GM19193 (cell line): Measurements from ENCODE around the gene MAP7D3.

Source experiments
- POLR2A ChIP-seq: IDR thresholded peaks from 4 replicates; pipeline ENCODE4 v1.6.1; 2011; ENCODE audit not compliant: insufficient read depth, insufficient read length; ENCODE audit errors: extremely low read depth

The MAP7D3 gene

DNA sequence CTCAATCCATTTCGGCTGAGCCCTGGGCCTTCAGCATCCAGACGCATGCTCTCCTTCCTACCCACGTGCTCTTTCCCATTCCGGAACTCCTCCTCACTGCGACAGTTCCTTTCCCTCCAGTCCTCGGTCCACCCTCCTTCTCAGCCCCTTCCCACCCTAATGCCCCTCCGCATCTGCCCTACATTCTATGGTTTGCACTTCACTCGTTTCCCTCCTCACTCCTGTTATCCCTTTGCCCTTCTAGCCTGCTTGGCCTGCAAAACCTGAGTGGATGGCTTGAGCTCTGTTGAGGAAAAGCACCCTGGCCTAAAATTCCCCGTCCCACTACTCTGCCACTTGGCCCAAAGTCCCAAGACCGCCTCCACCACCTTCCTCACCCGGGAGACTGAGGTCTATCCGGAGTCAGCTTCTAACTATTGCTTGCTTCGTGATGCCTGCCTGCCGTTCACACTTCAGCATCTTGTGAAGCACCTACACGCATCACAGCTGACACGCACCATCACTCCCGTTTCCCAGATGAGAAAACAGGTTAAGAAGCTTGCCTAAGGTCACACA lies 38.6 kb downstream of the MAP7D3 start:
- TF ChIP-seq POLR2A: no peak

DNA sequence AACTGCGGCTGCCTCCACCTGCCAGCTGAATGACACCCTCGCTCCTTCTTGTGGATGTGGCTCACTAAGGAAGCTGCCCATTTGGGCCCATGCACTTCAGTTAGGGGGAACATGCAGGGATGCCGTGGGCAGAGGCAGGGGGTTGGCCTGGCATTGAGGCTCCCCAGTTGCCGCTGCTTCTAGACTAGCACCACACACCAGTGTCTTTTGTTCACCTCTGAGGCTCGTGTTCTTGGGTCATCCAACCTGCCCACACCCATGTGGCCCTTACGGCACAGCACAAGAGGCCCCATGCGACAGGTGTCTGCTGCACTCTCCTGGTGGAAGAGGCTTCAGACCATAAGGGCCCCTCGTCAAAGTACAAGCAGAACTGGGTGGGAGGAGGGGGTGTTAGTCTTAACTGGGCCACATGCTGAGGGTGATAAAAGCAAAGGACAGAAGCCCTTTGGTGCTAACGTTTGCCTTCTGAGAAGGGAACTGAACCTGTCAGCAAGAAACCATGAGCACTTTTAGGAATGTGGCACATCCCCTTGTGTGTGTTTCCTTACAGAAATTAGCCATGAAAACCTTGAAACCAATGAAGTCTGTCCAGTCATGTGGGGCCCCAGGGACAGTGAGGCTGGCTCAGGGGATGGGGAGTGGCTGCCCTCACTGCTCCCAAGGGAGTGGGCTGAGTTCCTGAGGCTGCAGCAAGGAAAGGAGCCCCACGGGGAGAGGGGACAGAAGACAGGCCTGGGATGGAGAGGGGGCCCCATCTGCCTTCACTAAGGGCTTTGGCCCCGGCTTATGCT lies 39.2 kb downstream of the MAP7D3 start:
- no peak for TF ChIP-seq POLR2A

DNA sequence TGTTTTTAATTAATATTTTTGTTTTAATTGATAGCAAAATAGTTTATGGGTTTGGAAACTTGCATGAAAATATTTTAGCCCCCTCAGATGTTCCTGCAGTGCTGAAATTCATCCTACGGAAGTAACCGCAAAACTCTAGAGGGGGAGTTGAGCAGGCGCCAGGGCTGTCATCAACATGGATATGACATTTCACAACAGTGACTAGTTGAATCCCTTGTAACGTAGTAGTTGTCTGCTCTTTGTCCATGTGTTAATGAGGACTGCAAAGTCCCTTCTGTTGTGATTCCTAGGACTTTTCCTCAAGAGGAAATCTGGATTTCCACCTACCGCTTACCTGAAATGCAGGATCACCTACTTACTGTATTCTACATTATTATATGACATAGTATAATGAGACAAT lies 40.4 kb downstream of the MAP7D3 start:
- no peak for TF ChIP-seq POLR2A

DNA sequence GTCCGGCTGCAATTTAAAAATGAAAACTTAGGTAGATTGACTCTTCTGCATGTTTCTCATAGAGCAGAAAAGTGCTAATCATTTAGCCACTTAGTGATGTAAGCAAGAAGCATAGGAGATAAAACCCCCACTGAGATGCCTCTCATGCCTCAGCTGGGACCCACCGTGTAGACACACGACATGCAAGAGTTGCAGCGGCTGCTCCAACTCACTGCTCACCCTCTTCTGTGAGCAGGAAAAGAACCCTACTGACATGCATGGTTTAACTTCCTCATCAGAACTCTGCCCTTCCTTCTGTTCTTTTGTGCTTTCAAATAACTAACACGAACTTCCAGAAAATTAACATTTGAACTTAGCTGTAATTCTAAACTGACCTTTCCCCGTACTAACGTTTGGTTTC lies 41.0 kb downstream of the MAP7D3 start:
- no peak for TF ChIP-seq POLR2A

DNA sequence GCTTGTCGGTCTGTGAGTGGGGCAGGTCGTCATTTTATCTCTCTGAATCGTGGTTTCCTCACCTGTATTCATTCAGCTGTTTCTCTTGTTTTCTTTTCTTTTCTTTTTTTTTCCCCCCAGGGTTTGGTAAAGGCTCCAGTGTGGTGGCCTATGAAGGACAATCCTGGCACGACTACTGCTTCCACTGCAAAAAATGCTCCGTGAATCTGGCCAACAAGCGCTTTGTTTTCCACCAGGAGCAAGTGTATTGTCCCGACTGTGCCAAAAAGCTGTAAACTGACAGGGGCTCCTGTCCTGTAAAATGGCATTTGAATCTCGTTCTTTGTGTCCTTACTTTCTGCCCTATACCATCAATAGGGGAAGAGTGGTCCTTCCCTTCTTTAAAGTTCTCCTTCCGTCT lies 41.4 kb downstream of the MAP7D3 start:
- TF ChIP-seq POLR2A: no peak

DNA sequence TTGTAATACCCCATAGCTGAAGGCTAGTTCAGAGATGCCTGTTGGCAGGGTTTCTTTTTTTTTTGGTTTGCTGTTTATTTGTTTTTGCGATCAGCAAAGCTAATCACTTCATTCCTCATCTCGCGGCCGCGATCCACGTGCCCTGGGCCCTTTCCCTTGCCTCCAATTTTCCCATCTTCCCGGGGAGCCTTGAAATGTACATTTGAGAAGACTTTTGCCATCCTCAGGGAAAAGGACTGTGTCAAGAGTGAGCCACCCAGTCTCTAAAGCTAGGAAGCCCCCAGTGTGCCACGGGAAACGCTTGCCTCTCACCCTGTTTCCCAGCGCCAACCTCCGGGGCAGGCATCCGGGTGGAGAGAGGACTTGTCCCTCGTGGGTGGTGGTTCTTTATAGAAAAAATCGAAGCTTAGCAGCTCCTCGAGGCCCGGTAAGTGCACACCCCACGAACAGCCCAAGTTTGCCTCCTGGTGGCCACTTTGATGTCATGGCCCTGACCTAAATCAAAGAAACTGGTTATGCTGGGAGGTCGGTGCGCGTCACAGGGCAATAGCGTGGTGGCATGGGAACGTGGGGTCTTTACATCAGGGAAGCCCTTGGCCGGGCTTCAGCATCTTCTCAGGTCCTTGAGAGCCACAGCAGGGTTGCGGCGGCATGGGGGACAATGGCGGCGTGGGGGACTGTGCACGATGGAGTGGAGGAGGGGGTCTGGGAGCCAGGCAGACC lies 42.0 kb downstream of the MAP7D3 start:
- TF ChIP-seq POLR2A: no peak

DNA sequence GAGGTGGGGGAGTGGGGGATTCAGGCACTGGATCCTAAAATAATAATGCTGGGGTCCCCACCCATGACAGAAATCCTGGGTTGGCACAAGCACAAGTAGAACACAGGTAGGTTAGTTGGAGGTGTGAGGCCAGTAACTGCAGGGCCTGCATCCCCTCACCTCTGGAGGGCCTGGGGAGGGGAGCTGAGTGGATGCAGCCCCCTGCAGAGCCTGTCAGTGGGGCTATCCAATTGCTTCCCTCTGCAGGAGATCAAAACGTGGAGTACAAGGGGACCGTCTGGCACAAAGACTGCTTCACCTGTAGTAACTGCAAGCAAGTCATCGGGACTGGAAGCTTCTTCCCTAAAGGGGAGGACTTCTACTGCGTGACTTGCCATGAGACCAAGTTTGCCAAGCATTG lies 43.7 kb downstream of the MAP7D3 start:
- no peak for TF ChIP-seq POLR2A

DNA sequence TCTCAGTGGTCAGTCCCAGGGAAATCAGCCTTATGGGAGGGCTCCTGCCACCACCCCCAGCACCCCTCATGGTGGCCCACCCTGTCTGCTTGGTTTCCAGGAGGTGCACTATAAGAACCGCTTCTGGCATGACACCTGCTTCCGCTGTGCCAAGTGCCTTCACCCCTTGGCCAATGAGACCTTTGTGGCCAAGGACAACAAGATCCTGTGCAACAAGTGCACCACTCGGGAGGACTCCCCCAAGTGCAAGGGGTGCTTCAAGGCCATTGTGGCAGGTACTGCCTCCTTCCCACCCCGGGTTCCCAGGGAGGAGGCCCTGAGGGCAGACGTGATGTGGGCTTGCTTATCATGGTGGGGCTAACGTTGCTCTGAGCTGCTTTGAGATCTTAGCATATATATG lies 44.3 kb downstream of the MAP7D3 start:
- no peak for TF ChIP-seq POLR2A

DNA sequence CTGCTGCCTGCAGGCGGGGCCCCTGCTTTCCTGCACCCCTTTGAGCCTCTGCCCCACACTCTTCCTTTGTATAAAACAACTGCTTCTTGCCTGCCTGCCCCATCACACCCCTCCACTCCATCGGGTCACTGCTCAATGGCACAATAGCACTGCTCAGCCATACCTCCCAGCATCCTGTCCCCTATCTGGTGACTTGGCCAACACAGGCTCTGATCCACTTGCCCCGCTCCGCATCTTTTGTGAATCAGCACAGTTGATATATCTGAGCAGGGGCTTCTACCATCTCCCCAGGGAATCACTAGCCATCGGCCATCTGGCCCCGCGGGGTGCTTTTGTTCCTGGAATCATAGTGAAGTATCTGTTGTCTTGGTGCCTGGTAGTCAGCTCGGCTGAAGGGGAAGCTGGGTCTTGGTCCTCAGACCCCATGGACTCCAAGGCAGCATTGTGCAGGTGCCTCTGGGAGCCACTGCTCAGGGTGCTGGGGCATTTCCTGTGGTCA lies 45.3 kb downstream of the MAP7D3 start:
- no peak for TF ChIP-seq POLR2A

DNA sequence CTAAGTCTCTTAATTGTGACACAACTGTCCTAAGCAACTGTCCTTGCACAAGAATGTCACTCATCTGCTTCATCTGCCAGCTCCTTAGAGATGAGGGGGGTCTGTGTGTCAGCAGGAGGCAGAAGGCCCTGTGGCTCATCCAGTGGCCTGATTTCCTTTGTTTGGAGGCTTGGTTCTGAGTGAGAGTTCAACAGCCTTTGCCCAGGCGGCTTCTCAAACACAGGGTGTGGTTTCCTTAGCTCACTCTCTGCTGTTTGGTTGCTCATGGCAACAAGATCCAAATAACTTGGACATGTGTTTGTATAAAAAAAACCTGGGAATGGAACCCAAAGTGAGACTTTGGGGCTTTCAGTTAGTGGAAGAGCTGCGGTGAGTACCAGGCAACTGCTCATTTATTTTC lies 46.6 kb downstream of the MAP7D3 start:
- TF ChIP-seq POLR2A: no peak

DNA sequence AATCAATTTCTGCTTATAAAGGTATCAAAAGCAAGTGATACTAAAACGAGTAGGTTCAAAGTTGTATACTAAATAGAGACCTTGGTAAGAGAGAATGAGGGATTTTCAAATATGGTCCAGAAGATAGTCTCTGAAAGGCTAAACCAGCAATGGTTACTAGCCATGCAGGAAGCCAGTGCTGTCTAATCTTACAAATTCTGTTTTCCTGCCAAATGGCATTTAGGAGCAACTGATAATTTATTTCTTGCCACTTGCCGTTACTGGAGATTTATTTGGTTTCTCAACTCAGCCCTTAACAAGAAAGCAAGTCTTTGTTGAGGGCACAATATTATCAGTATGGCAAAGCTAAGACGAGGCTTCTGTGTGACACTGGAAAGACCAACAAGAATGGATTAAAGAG lies 47.2 kb downstream of the MAP7D3 start:
- TF ChIP-seq POLR2A: no peak

DNA sequence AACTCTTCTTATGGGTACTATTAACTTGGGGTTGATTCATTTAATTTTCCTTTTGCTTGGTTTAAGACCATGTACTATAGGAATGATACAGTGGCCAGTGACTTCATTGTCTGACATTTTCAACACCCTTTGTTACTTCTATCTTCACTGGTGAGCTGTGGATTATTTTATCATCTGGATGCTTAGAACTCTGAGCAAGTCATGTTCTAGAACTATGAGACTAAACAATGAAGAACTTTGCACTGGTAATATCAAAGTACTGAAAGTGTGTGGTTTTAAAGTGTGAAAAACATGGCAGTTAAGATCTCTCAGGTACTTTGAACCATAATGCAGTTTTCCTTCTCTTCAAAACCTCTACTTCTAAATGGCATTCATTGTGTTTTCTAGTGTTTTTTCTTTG lies 47.8 kb downstream of the MAP7D3 start:
- no peak for TF ChIP-seq POLR2A

DNA sequence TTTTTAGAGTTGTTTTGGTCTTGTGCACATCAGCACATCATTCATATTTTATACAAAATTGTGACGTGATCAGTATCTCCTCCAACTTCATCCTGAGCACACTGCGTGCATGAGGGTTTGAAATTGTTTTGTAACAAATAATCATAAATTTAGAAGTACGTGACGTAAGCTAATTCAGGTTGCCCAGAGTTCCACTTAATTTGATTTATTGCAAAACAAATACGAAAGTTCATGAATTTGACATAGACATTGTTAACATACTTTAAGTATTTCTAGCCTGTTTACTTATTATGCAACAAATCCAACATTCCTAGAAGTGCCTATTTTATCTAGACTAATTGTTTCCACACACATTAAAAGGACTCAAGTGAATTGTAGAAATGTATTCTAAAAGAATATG lies 48.3 kb downstream of the MAP7D3 start:
- TF ChIP-seq POLR2A: no peak

DNA sequence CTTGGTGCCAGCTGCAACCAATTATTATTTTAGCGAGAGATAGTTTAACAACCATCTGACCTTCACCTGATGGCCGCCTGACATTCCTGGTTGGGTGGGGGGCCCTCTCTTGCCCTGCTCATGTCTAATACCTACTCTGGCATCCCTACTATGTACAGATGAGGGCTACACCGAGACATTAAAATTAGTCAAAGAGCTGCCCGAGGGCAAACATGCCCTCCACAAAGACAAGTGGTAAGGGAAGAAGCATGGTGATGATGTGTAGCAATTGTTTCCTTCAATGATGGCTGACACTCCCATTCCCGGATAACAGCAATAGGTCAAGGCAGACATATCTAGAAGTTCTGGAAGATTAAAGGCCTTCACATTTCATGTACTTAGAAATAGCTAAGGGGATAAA lies 49.6 kb downstream of the MAP7D3 start:
- TF ChIP-seq POLR2A: no peak

DNA sequence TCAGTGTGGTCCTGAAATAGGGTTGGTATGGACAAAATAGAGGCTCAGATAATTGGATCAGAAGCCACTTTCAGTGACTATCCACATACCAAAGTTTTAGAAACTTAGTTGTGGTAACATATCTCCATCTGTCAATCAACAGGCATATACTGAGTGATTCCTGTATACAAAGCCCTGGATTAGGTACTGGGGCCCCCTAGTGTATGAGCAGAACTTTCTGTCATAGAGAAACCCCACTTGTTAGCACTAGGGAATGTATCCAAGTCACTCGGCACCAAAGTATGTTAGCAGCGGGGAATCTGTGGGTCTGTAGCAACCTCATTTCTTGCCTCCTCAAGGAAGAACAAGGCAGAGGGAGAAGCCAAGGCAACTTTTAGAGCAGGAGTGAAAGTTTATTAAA lies 50.7 kb downstream of the MAP7D3 start:
- no peak for TF ChIP-seq POLR2A

DNA sequence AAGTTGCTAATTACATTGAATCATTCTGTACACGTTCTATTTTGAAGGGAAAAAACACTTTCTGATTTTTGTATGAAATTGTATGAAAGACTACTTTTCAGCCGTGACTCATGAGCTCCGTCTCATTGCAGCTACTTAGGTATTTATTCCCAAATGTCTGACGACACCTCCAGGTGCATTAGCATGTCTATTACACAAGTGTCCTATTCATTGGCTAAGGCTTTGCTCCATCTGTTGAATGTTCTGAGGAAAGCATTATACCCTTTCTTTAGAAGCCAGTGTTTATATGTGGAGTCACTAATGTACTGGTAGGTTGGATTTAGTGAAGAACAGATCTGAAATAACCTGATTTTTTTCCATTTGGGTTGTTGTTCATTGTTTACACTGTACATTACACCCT lies 51.8 kb downstream of the MAP7D3 start:
- no peak for TF ChIP-seq POLR2A
